Stomach (tissue), 9 donors: ENCODE measurements around the gene EBLN1. TPM values are rescaled to one million over a fixed set of nuclear protein-coding genes. Genes with fewer than 3 reads are reported as not detected.
A peak's percentile ranks its signal among the peaks of the same experiment; 100 is the strongest.

Experiments
- DNase-seq, 2 donors: peaks; one replicate each; pipeline versions ENCODE4 v3.0.0 to v3.0.0-alpha.2; 2013 to 2019
- H3K27ac ChIP-seq, 5 donors: fragments of 200-600 bp in 4 of 5; sonication (generic) in 4 of 5; one replicate each; pipeline ENCODE4 v1.5.1; 2013 to 2019; ENCODE audit warnings: mild to moderate bottlenecking in 1 of 5, moderate library complexity in 1 of 5
- H3K27me3 ChIP-seq, 3 donors: fragments of 200-600 bp; sonication (generic); one replicate each; pipeline ENCODE4 v1.5.1; 2017 to 2019; ENCODE audit warnings: mixed run types in 1 of 3
- H3K36me3 ChIP-seq, 4 donors: fragments of 200-600 bp; sonication (generic); 1 replicate in 3 of 4; 2 replicates in 1 of 4; pipeline ENCODE4 v1.5.1; 2016 to 2019
- H3K4me1 ChIP-seq, 4 donors: fragments of 200-600 bp; sonication (generic); one replicate each; pipeline ENCODE4 v1.5.1; 2016 to 2019
- H3K4me3 ChIP-seq, 4 donors: fragments of 200-600 bp; sonication (generic) in 3 of 4; one replicate each; pipeline ENCODE4 v1.5.1; 2016 to 2019; ENCODE audit warnings: mild to moderate bottlenecking in 1 of 4
- H3K9me3 ChIP-seq, 4 donors: fragments of 200-600 bp; sonication (generic); one replicate each; pipeline ENCODE4 v1.5.1; 2016 to 2019
- EP300 ChIP-seq: sonication (generic); formaldehyde crosslinking; IDR thresholded peaks from one replicate; pipeline ENCODE4 v1.6.1; 2017; ENCODE audit warnings: antibody characterized with exemption
- POLR2A ChIP-seq, 4 donors: fragments of 450-650 bp; IDR thresholded peaks; one replicate each; pipeline ENCODE4 v1.6.1; 2016; ENCODE audit warnings: antibody characterized with exemption in 4 of 4, control low read depth in 2 of 4, mild to moderate bottlenecking in 1 of 4, moderate library complexity in 1 of 4
- POLR2AphosphoS5 ChIP-seq, 3 donors: sonication (generic); formaldehyde crosslinking; IDR thresholded peaks; one replicate each; pipeline ENCODE4 v1.6.1; 2016; ENCODE audit warnings: antibody characterized with exemption in 3 of 3
- WGBS, 5 donors: extraction: QIAGEN DNeasy Blood & Tissue Kit in 3 of 5; methylation state at CpG; one replicate each; pipeline versions ENCODE4 v1.1.5 to v1.1.7; 2013 to 2018; 5-methylcytosine and 5-hydroxymethylcytosine counted together
- intact Hi-C: fragments of 100-400 bp; cut with DNase I; formaldehyde crosslinking; loops from one replicate; pipeline ENCODE4 v1.15.1; 2023; ENCODE audit warnings: low total_unique reads
- polyA plus RNA-seq, 3 donors: library from polyadenylated mRNA; stranded (reverse); fragments of 200-250 nt; gene quantifications; one replicate each; pipeline ENCODE4 v1.2.3, GENCODE V29; 2013
- total RNA-seq, 5 donors: library from RNA; depleted of rRNA; stranded (reverse); fragments of >200 nt; gene quantifications; one replicate each; pipeline versions ENCODE4 v1.1.0 to v1.2.3, GENCODE V29; 2014 to 2016
- TF ChIP-seq, protein P1 (sequence below), 7 experiments: fragments of 450-650 bp in 4 of 7; fragments of 200-600 bp in 3 of 7; sonication (generic) in 3 of 7; IDR thresholded peaks; one replicate each; pipeline ENCODE4 v1.5.1; 2016 to 2019; ENCODE audit warnings: antibody characterized with exemption in 7 of 7, control low read depth in 2 of 7, mild to moderate bottlenecking in 1 of 7
- donor health status: healthy with polysubstance abuse.
- donor health status: Bipolar disorder and iron deficiency.
- donor health status: healthy.

Gene EBLN1
- total and polyA plus RNA-seq, 8 donors: not detected

DNA sequence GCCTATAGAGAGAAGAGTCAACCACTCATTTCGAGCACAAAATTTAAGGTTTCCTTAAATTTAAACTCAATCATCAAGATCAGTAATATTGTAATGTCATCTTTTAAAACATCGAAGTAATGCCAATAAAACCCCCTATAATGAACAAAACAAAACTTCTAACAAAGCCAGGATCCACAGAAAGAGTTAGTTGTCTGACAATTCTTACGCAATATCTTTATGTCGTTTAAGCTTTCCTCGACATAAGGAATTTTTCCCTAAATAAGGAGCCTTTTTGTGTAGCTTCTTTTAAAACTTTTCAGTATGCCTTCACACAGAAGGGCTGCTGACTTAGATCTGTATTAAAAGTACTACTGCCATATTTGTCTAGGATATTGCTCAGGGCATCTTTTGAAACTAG, 7.5 kb downstream of the EBLN1 start:
- no peaks in the 10 kb centered on the region for H3K36me3 ChIP-seq
- H3K27ac ChIP-seq: no peak overlapping the region
- intact Hi-C loops: no loop called here
- H3K4me1 ChIP-seq: no peaks in the 10 kb centered on the region
- H3K27me3 ChIP-seq: no peaks in the 10 kb centered on the region
- TF ChIP-seq EP300: no peak
- no peak for TF ChIP-seq POLR2A (IDR thresholded peaks at IDR 0.05)
- TF ChIP-seq, protein P1, sequence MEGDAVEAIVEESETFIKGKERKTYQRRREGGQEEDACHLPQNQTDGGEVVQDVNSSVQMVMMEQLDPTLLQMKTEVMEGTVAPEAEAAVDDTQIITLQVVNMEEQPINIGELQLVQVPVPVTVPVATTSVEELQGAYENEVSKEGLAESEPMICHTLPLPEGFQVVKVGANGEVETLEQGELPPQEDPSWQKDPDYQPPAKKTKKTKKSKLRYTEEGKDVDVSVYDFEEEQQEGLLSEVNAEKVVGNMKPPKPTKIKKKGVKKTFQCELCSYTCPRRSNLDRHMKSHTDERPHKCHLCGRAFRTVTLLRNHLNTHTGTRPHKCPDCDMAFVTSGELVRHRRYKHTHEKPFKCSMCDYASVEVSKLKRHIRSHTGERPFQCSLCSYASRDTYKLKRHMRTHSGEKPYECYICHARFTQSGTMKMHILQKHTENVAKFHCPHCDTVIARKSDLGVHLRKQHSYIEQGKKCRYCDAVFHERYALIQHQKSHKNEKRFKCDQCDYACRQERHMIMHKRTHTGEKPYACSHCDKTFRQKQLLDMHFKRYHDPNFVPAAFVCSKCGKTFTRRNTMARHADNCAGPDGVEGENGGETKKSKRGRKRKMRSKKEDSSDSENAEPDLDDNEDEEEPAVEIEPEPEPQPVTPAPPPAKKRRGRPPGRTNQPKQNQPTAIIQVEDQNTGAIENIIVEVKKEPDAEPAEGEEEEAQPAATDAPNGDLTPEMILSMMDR (IDR thresholded peaks at IDR 0.05): no peak
- no peak for TF ChIP-seq POLR2AphosphoS5 (IDR thresholded peaks at IDR 0.05)
- no peak overlapping the region for H3K4me3 ChIP-seq
- 78 to 91% (median 87%) methylated on average over 5 of the region's 5 CpGs for WGBS, 5 donors
- DNase-seq: no peak
- no peaks in the 10 kb centered on the region for H3K9me3 ChIP-seq

DNA sequence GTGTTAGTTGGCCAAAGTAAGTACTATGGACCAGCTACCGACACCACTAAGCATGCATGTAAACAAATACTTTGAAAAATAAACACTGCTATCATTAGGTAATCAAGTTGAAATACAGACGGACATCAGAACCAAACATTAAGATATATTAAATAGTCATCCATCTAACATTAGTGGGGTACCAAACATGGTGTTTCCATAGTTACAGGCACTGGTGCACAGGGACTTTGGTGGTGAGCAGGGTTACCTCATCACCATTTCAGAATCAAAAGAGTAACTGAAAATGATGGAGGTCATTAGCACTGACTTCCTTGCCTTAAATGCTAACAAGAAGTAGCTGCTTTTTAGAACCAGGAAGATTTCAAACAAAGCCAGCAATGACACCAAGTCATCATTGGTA, 23.9 kb downstream of the EBLN1 start:
- H3K9me3 ChIP-seq: no peaks in the 10 kb centered on the region
- TF ChIP-seq POLR2AphosphoS5 (IDR thresholded peaks at IDR 0.05): no peak
- no peak for TF ChIP-seq POLR2A (IDR thresholded peaks at IDR 0.05)
- TF ChIP-seq EP300: no peak
- TF ChIP-seq, protein P1 (IDR thresholded peaks at IDR 0.05): no peak
- no peak overlapping the region for H3K4me3 ChIP-seq
- H3K4me1 ChIP-seq: no peaks in the 10 kb centered on the region
- no peaks in the 10 kb centered on the region for H3K27me3 ChIP-seq
- 15 to 36% (median 20%) methylated on average over 2 of the region's 2 CpGs for WGBS, 5 donors
- H3K36me3 ChIP-seq: no peaks in the 10 kb centered on the region
- peak in 1 of 2 donors; percentile 6 for DNase-seq
- no peak overlapping the region for H3K27ac ChIP-seq
- intact Hi-C loops: no loop called here

DNA sequence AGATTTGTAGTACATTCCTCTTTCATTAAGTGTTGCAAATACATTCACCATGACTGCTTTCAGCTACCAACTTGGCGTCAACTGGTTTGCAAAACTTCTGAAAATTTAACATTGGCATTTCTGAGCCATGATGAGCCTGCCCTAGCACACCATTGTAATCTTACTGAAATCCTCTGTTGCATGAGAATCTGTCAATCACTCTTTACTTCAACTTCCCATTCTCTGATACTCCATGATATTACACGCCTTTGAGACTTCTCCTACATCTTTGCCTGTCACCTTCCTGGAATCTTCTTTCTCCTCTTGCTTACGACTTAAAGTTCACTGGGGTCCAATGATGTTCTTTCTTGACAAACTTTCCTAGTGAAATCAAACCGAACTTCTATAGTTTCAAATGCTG, 32.2 kb downstream of the EBLN1 start:
- 80 to 90% (median 88%) methylated on average over 4 of the region's 4 CpGs for WGBS, 5 donors
- H3K27ac ChIP-seq: no peak overlapping the region
- intact Hi-C loops: no loop called here

DNA sequence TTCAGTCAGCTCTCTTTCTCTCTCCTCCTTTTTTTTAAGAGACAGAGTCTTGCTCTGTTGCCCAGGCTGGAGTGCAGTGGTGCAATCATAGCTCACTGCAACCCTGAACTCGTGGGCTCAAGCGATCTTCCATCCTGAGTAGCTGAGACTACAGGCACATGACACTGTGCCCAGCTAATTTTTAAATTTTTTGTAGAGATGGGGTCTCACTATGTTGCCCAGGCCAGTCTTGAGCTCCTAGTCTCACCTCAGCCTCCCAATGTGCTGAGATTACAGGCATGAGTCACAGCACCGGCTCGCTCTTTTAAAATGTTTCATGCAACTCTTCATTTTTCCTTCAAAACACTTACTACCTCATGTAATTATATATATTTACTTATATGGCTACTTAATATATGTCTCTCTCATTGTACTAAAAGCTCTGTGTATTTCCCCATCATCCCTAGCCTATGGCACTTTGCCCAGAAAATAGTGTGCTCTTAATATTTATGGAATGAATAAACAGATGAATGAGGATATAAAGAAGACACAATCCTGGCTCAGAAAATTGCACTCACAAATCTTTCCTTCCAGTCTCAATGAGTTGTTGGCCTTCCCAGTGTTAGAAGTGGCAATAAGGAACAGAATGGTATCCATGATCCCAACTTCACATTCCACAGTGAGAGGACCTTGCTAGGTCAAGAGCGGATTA, 33.9 kb downstream of the EBLN1 start:
- intact Hi-C loops: no loop called here
- WGBS, 5 donors: 79 to 88% (median 84%) methylated on average over 5 of the region's 5 CpGs
- Histone ChIP-seq H3K27me3 (peaks cover 0 to 6% (median 0%) of the 10 kb centered on the region in 3 donors), H3K36me3 (no peaks in the 10 kb centered on the region), H3K9me3 (peaks cover 0 to 14% (median 2%) of the 10 kb centered on the region in 4 donors), H3K4me1 (no peaks in the 10 kb centered on the region), H3K27ac (no peak overlapping the region), H3K4me3 (no peak overlapping the region)
- DNase-seq: peak in 1 of 2 donors; percentile 66
- TF ChIP-seq POLR2A (IDR thresholded peaks at IDR 0.05) (no peak), EP300 (no peak), POLR2AphosphoS5 (IDR thresholded peaks at IDR 0.05) (no peak)
- TF ChIP-seq, protein P1 (IDR thresholded peaks at IDR 0.05): no peak

More for the DNA sequence above, 32.2 kb downstream of the EBLN1 start:
- no peak for DNase-seq
- TF ChIP-seq POLR2AphosphoS5 (IDR thresholded peaks at IDR 0.05) (no peak), POLR2A (IDR thresholded peaks at IDR 0.05) (no peak), EP300 (no peak)
- peaks cover 0 to 6% (median 0%) of the 10 kb centered on the region in 3 donors for H3K27me3 ChIP-seq
- no peak overlapping the region for H3K4me3 ChIP-seq
- H3K4me1 ChIP-seq: no peaks in the 10 kb centered on the region
- H3K9me3 ChIP-seq: peaks cover 0 to 8% (median 2%) of the 10 kb centered on the region in 4 donors
- no peaks in the 10 kb centered on the region for H3K36me3 ChIP-seq

DNA sequence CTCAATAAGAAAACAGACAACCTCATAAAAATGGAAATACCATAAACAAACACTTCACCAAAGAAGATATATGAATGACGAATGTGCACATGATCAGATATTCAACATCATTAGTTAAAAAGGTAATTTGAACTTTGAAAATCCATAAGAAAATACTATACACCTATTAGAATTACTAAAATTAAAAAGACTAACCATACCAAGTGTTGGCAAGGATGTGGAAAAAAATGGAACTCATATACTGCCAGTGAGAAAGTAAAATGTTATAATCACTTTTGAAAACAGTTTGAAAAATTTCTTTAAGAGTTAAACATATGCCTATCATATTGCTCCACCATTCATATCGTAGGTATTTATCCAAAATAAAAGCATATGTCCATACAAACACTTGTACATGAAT, 37.1 kb downstream of the EBLN1 start:
- DNase-seq: no peak
- Histone ChIP-seq H3K27ac (no peak overlapping the region), H3K36me3 (no peaks in the 10 kb centered on the region), H3K27me3 (no peaks in the 10 kb centered on the region), H3K4me1 (no peaks in the 10 kb centered on the region), H3K4me3 (no peak overlapping the region), H3K9me3 (peaks cover 0 to 14% (median 2%) of the 10 kb centered on the region in 4 donors)
- TF ChIP-seq POLR2AphosphoS5 (IDR thresholded peaks at IDR 0.05) (no peak), POLR2A (IDR thresholded peaks at IDR 0.05) (no peak)
- TF ChIP-seq, protein P1 (IDR thresholded peaks at IDR 0.05): no peak
- 80 to 93% (median 85%) methylated on average over 2 of the region's 2 CpGs for WGBS, 5 donors
- intact Hi-C loops: no loop called here
